KMS-11 (cell line): ENCODE measurements around the gene COX17.

Experiments
- H2AFZ ChIP-seq: fragments of 200-600 bp; sonication (generic); 2 replicates; pipeline ENCODE4 v1.6.1; 2016; ENCODE audit warnings: antibody characterized with exemption, mixed run types, low read depth
- H3K27ac ChIP-seq: fragments of 200-600 bp; sonication (generic); 2 replicates; pipeline ENCODE4 v1.6.1; 2016; ENCODE audit warnings: mild to moderate bottlenecking, mixed run types
- H3K27me3 ChIP-seq: fragments of 200-600 bp; sonication (generic); 2 replicates; pipeline ENCODE4 v1.6.1; 2017; ENCODE audit warnings: mild to moderate bottlenecking, low read depth, mixed run types, moderate library complexity; ENCODE audit not compliant: insufficient read depth
- H3K36me3 ChIP-seq: fragments of 200-600 bp; sonication (generic); 2 replicates; pipeline ENCODE4 v1.6.1; 2017; ENCODE audit warnings: mild to moderate bottlenecking, mixed run types; ENCODE audit not compliant: insufficient read depth
- H3K4me1 ChIP-seq: fragments of 200-600 bp; sonication (generic); 2 replicates; pipeline ENCODE4 v1.6.1; 2016; ENCODE audit warnings: mild to moderate bottlenecking, low read depth, mixed run types; ENCODE audit not compliant: poor library complexity, severe bottlenecking
- H3K4me2 ChIP-seq: fragments of 200-600 bp; sonication (generic); 2 replicates; pipeline ENCODE4 v1.7.0; 2016; ENCODE audit warnings: mild to moderate bottlenecking, mixed run types
- H3K4me3 ChIP-seq: fragments of 200-600 bp; sonication (generic); IDR thresholded peaks from 2 replicates; pipeline ENCODE4 v1.6.1; 2017; ENCODE audit warnings: low read depth, low read length, mixed read lengths; ENCODE audit not compliant: insufficient read depth
- H3K79me2 ChIP-seq: fragments of 200-600 bp; sonication (generic); 2 replicates; pipeline ENCODE4 v1.6.1; 2016; ENCODE audit warnings: low read depth, mixed run types; ENCODE audit not compliant: insufficient read depth
- H3K9ac ChIP-seq: fragments of 200-600 bp; sonication (generic); 2 replicates; pipeline ENCODE4 v1.6.1; 2016; ENCODE audit warnings: mild to moderate bottlenecking, mixed run types
- H4K20me1 ChIP-seq: fragments of 200-600 bp; sonication (generic); 2 replicates; pipeline ENCODE4 v1.6.1; 2016; ENCODE audit warnings: mild to moderate bottlenecking, mixed run types; ENCODE audit not compliant: insufficient read depth
- CTCF ChIP-seq: fragments of 200-600 bp; sonication (generic); conservative IDR thresholded peaks from 2 replicates; pipeline ENCODE4 v1.6.1; 2017; ENCODE audit warnings: low read depth, mild to moderate bottlenecking, antibody characterized with exemption, low read length, moderate library complexity, mixed read lengths

COX17 gene

GRCh38 chr3:119659606-119660291 lies 17.5 kb downstream of the COX17 start:
- Histone ChIP-seq H3K27ac (no peak overlapping the region), H3K4me3 (no peak overlapping the region), H3K4me2 (no peak overlapping the region), H2AFZ (no peak overlapping the region), H3K27me3 (no peaks in the 10 kb centered on the region), H4K20me1 (no peaks in the 10 kb centered on the region), H3K9ac (no peak overlapping the region), H3K4me1 (peaks cover 10% of the 10 kb centered on the region), H3K79me2 (no peaks in the 10 kb centered on the region), H3K36me3 (no peaks in the 10 kb centered on the region)
- no peak for TF ChIP-seq CTCF

GRCh38 chr3:119658994-119659393 lies 18.2 kb downstream of the COX17 start:
- TF ChIP-seq CTCF = no peak
- no peak overlapping the region for H3K4me2 ChIP-seq
- H3K36me3 ChIP-seq = no peaks in the 10 kb centered on the region
- H3K4me1 ChIP-seq = peaks cover 10% of the 10 kb centered on the region
- no peak overlapping the region for H3K27ac ChIP-seq
- H3K27me3 ChIP-seq = no peaks in the 10 kb centered on the region
- H4K20me1 ChIP-seq = no peaks in the 10 kb centered on the region
- H3K9ac ChIP-seq = no peak overlapping the region
- H3K79me2 ChIP-seq = no peaks in the 10 kb centered on the region
- no peak overlapping the region for H3K4me3 ChIP-seq
- H2AFZ ChIP-seq = no peak overlapping the region

- Histone ChIP-seq H3K4me3 (no peak overlapping the region), H4K20me1 (no peaks in the 10 kb centered on the region), H3K9ac (no peak overlapping the region), H3K27me3 (no peaks in the 10 kb centered on the region), H3K4me2 (no peak overlapping the region), H3K27ac (no peak overlapping the region), H3K4me1 (peaks cover 8% of the 10 kb centered on the region), H2AFZ (no peak overlapping the region), H3K79me2 (no peaks in the 10 kb centered on the region), H3K36me3 (no peaks in the 10 kb centered on the region)
- no peak for TF ChIP-seq CTCF
Observed at GRCh38 chr3:119657887-119658702, 19.1 kb downstream of the COX17 start.

- Histone ChIP-seq H3K4me2 (no peak overlapping the region), H3K27me3 (no peaks in the 10 kb centered on the region), H3K36me3 (no peaks in the 10 kb centered on the region), H3K4me1 (peaks cover 14% of the 10 kb centered on the region), H3K9ac (no peak overlapping the region), H4K20me1 (no peaks in the 10 kb centered on the region), H3K79me2 (no peaks in the 10 kb centered on the region), H3K4me3 (no peak overlapping the region), H2AFZ (no peak overlapping the region), H3K27ac (no peak overlapping the region)
- TF ChIP-seq CTCF = no peak
Observed at GRCh38 chr3:119653876-119654275, 23.3 kb downstream of the COX17 start.
